Kidney (tissue), 14 donors: Measurements from ENCODE around the gene PRR29. TPM values are rescaled to one million over a fixed set of nuclear protein-coding genes. Genes with fewer than 3 reads are reported as not detected.
A peak's percentile ranks its signal among the peaks of the same experiment; 100 is the strongest.

Source experiments
- DNase-seq, 5 donors: peaks; one replicate each; pipeline ENCODE4 v3.0.0-alpha.2; 2013 to 2020
- FAIRE-seq: peaks from 2 replicates; lab custom pipeline; 2012; peaks lifted over from hg19 to GRCh38; lab: Jason Lieb, UNC
- H3K27ac ChIP-seq, 2 donors: one replicate each; pipeline ENCODE4 v1.7.0; 2013; ENCODE audit warnings: low read depth in 2 of 2, low read length in 2 of 2, inconsistent platforms in 1 of 2
- H3K27me3 ChIP-seq: one replicate; pipeline ENCODE4 v1.7.1; 2013; ENCODE audit warnings: low read length, inconsistent platforms; ENCODE audit not compliant: control insufficient read depth, insufficient read depth
- H3K36me3 ChIP-seq, 3 donors: one replicate each; pipeline versions ENCODE4 v1.7.0 to v1.7.1; 2013; ENCODE audit warnings: low read length in 3 of 3, control low read depth in 1 of 3, inconsistent platforms in 1 of 3; ENCODE audit not compliant: insufficient read depth in 3 of 3, control insufficient read depth in 2 of 3
- H3K4me1 ChIP-seq, 3 donors: one replicate each; pipeline versions ENCODE4 v1.7.0 to v1.7.1; 2013; ENCODE audit warnings: low read length in 3 of 3, inconsistent platforms in 1 of 3, low read depth in 1 of 3; ENCODE audit not compliant: control insufficient read depth in 2 of 3, insufficient read depth in 2 of 3
- H3K4me3 ChIP-seq, 3 donors: one replicate each; pipeline versions ENCODE4 v1.7.0 to v1.8.1; 2013; ENCODE audit warnings: low read length in 3 of 3, control low read depth in 1 of 3, inconsistent platforms in 1 of 3
- H3K9ac ChIP-seq, 3 donors: one replicate each; pipeline versions ENCODE4 v1.7.0 to v1.7.1; 2013; ENCODE audit warnings: low read length in 3 of 3, control low read depth in 1 of 3, inconsistent platforms in 1 of 3
- H3K9me3 ChIP-seq, 3 donors: one replicate each; pipeline versions ENCODE4 v1.7.0 to v1.7.1; 2013; ENCODE audit warnings: low read length in 3 of 3, control low read depth in 1 of 3, inconsistent platforms in 1 of 3; ENCODE audit not compliant: control insufficient read depth in 2 of 3, insufficient read depth in 1 of 3
- intact Hi-C: fragments of 100-400 bp; cut with DNase I; formaldehyde crosslinking; loops from one replicate; pipeline ENCODE4 v1.11.1; 2022
- polyA plus RNA-seq: library from polyadenylated mRNA; stranded (reverse); fragments of 350-450 nt; fragmentation: Illumina TruSeq; extraction: RNeasy Lipid Tissue Mini Kit (QIAGEN cat#74804); gene quantifications from one replicate; pipeline ENCODE4 v1.2.3, GENCODE V29; 2014; ENCODE audit warnings: low read depth, low replicate concordance; ENCODE audit not compliant: insufficient read depth
- total RNA-seq: library from RNA; stranded (reverse); fragmentation: NEBNext Ultra II Directional; extraction: Animal tissue kit (Norgen Biotek cat#: 25700); gene quantifications from one replicate; pipeline ENCODE4 v1.2.1, GENCODE V29; 2021
- TF ChIP-seq, protein P1 (sequence below): IDR thresholded peaks from 3 replicates; pipeline ENCODE4 v1.5.1; 2012; ENCODE audit warnings: mild to moderate bottlenecking, moderate library complexity, borderline replicate concordance; ENCODE audit not compliant: insufficient read depth; ENCODE audit errors: extremely low read depth
- donor health status: control.
- donor health status: control.
- donor health status: control.
- donor health status: control.
- donor health status: control.
- donor health status: DM: yes; HTN: yes; CAD: no.
- donor health status: Normal renal cell carcinoma (clear cell type).

The PRR29 gene
- total and polyA plus RNA-seq, 2 donors from 2014 or later, result 1.2 to 4.4 TPM

DNA sequence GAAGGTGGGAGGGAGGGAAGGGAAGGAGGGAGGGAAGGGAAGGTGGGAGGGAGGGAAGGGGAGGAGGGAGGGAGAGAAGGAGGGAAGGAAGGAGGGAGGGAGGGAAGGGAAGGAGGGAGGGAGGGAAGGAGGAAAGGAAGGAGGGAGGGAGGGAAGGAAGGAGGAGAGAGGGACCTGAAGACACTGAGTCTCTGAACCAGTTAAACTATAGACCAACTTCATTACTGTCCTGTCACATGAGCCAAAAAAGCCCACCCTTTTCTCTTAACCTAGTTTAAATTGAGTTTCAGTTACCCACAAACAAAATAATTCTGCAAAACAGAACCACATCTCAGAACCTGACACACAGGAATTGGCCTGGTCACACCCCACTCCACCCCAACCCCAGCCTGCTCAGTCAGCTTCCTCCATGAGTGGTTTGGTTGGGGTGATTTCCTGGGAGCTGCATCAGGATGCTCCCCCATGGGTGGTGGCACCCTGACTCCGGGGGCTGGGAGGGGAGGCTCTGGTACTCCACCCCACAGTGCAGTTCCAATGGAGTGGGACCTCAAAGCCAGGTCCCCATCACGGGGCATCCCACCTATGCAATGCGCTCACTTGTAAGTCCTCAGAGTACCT, 4.7 kb upstream of the PRR29 start:
- Histone ChIP-seq H3K27ac (no peak overlapping the region), H3K4me1 (peaks cover 0 to 13% (median 0%) of the 10 kb centered on the region in 3 donors), H3K9ac (no peak overlapping the region), H3K27me3 (no peaks in the 10 kb centered on the region), H3K9me3 (no peaks in the 10 kb centered on the region), H3K36me3 (no peaks in the 10 kb centered on the region), H3K4me3 (no peak overlapping the region)
- FAIRE-seq (no peak), DNase-seq (peak in 1 of 5 donors; percentile 44)
- intact Hi-C loops, result no loop called here
- TF ChIP-seq, protein P1, sequence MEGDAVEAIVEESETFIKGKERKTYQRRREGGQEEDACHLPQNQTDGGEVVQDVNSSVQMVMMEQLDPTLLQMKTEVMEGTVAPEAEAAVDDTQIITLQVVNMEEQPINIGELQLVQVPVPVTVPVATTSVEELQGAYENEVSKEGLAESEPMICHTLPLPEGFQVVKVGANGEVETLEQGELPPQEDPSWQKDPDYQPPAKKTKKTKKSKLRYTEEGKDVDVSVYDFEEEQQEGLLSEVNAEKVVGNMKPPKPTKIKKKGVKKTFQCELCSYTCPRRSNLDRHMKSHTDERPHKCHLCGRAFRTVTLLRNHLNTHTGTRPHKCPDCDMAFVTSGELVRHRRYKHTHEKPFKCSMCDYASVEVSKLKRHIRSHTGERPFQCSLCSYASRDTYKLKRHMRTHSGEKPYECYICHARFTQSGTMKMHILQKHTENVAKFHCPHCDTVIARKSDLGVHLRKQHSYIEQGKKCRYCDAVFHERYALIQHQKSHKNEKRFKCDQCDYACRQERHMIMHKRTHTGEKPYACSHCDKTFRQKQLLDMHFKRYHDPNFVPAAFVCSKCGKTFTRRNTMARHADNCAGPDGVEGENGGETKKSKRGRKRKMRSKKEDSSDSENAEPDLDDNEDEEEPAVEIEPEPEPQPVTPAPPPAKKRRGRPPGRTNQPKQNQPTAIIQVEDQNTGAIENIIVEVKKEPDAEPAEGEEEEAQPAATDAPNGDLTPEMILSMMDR, result no peak

GRCh38 chr17:63995626-63996025, 2.5 kb upstream of the PRR29 start:
- DNase-seq (no peak), FAIRE-seq (no peak)
- Histone ChIP-seq H3K9ac (no peak overlapping the region), H3K27me3 (no peaks in the 10 kb centered on the region), H3K36me3 (no peaks in the 10 kb centered on the region), H3K27ac (no peak overlapping the region), H3K4me3 (no peak overlapping the region), H3K9me3 (no peaks in the 10 kb centered on the region), H3K4me1 (peaks cover 0 to 8% (median 0%) of the 10 kb centered on the region in 3 donors)
- TF ChIP-seq, protein P1, result no peak
- intact Hi-C loops, result no loop called here

DNA sequence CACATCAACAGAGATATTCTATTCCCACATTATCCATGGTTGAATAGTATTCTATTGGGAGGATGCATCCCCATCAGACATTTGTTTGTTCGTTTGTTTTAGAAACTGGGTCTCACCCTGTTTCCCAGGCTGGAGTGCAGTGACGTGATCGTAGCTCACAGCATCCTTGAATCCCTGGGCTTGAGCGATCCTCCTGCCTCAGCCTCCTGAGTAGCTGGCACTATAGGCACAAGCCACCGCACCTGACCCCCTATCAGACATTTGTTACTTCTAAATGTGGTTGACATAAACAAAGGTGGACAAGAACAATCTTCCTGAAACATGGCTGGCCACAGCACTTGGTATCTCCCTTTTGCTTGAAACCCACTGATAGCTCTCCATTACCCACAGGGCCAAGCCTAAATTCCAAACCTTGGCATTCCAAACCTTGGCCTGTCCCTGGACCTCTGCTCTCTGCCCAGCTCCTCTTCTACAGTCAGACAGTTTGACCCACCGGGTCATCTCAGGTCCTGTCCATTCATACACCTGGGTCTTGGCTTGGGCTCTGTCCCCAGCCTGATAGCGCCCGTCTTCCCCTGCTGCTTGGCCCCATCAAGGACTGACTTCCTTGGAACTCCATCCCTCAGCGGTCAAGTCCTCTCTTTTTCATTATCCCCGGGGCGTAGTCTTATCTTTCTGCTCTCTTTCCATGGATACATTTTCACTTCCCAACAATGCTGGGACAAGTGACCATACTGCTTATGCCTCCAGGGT, 1.5 kb upstream of the PRR29 start:
- Histone ChIP-seq H3K36me3 (no peaks in the 10 kb centered on the region), H3K27ac (no peak overlapping the region), H3K9me3 (no peaks in the 10 kb centered on the region), H3K4me1 (peaks cover 0 to 7% (median 0%) of the 10 kb centered on the region in 3 donors), H3K4me3 (no peak overlapping the region), H3K27me3 (no peaks in the 10 kb centered on the region), H3K9ac (no peak overlapping the region)
- FAIRE-seq (no peak), DNase-seq (no peak)
- intact Hi-C loops, result no loop called here
- TF ChIP-seq, protein P1, result no peak
